ENCODE measurements around the gene HOXA3. TPM values are rescaled to one million over a fixed set of nuclear protein-coding genes. Genes with fewer than 3 reads are reported as not detected.

Gene HOXA3
- total and polyA plus RNA-seq, 10 of the 15 experiments (the other 5 are each of a cell fraction or from before 2014, with no cell fraction given), result 0.05 TPM; not detected in 9

DNA sequence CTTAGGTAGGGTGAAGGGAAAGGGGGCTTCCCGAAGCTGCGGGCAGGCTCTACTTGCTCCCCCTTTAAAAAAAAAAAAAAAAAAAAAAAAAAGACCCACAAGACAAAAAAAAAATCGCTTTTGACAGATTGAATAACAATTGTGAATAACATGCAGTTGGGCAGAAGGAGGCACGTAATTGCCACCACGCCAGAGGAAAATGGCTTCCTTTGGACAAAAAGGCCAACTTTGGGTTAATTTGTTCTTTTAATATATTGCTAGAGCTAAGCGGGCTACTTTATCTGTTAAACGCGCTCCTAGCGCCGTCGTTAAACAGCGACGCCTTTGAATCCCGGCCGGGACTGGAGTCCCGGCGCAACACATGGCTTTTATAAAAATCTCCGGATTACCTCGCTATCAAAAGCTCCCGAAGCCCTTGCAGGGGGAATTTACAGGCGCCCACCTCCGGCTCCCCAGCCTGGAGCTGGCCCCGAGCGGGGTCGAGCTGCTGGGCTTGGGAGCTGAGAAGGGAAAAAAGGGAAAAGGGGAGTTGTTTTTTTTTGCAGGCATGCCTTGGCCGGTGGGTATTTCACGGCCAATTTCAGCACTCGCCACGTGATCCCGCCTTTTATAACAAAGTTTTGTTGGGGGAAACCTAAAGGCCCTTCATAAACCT is 31.4 kb upstream of the HOXA3 start:
- Histone ChIP-seq H3K9ac (ENCODE audit: control insufficient read depth, insufficient read depth, low read length) (no peak overlapping the region), H3K9me3 (replicated peaks; ENCODE audit: control insufficient read depth, insufficient read depth, low read length) (no peaks in the 10 kb centered on the region; the same call in 2 of the 3 replicates), H3K79me2 (ENCODE audit: control insufficient read depth, insufficient read depth, low read length) (no peaks in the 10 kb centered on the region), H3K36me3 (ENCODE audit: control insufficient read depth in 2 of 2, insufficient read depth in 2 of 2, low read length in 1 of 2) (no peaks in the 10 kb centered on the region), H2AFZ (ENCODE audit: control insufficient read depth, low read depth, low read length) (no peak overlapping the region; the same call in 1 of the 2 replicates), H3K4me3 (no peak overlapping the region), H3K27ac (ENCODE audit: control insufficient read depth, insufficient read depth) (no peak overlapping the region), H3K4me2 (ENCODE audit: control insufficient read depth, insufficient read depth) (peak overlapping the region; percentile 22; the same call in 1 of the 2 replicates), H3K27me3 (replicated peaks in 1 of 2; ENCODE audit: control insufficient read depth in 2 of 2, insufficient read depth in 2 of 2, low read length in 1 of 2) (peaks cover 33 to 45% of the 10 kb centered on the region in 2 experiments), H3K4me1 (ENCODE audit: control insufficient read depth, insufficient read depth, low read length) (no peaks in the 10 kb centered on the region), H4K20me1 (ENCODE audit: control insufficient read depth, insufficient read depth) (no peaks in the 10 kb centered on the region)
- TF ChIP-seq, protein P1, sequence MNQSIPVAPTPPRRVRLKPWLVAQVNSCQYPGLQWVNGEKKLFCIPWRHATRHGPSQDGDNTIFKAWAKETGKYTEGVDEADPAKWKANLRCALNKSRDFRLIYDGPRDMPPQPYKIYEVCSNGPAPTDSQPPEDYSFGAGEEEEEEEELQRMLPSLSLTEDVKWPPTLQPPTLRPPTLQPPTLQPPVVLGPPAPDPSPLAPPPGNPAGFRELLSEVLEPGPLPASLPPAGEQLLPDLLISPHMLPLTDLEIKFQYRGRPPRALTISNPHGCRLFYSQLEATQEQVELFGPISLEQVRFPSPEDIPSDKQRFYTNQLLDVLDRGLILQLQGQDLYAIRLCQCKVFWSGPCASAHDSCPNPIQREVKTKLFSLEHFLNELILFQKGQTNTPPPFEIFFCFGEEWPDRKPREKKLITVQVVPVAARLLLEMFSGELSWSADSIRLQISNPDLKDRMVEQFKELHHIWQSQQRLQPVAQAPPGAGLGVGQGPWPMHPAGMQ (IDR thresholded peaks at IDR 0.05; ENCODE audit: borderline replicate concordance), result no peak
- TF ChIP-seq SMAD1 (IDR thresholded peaks at IDR 0.05; ENCODE audit: low read depth, partially characterized antibody) (no peak), SKIL (IDR thresholded peaks at IDR 0.05; ENCODE audit: low read depth, poor library complexity, severe bottlenecking) (no peak), ZSCAN29 (IDR thresholded peaks at IDR 0.05) (no peak), MTA3 (IDR thresholded peaks at IDR 0.05; ENCODE audit: borderline replicate concordance, low read length) (no peak)
- TF ChIP-seq, protein P2, sequence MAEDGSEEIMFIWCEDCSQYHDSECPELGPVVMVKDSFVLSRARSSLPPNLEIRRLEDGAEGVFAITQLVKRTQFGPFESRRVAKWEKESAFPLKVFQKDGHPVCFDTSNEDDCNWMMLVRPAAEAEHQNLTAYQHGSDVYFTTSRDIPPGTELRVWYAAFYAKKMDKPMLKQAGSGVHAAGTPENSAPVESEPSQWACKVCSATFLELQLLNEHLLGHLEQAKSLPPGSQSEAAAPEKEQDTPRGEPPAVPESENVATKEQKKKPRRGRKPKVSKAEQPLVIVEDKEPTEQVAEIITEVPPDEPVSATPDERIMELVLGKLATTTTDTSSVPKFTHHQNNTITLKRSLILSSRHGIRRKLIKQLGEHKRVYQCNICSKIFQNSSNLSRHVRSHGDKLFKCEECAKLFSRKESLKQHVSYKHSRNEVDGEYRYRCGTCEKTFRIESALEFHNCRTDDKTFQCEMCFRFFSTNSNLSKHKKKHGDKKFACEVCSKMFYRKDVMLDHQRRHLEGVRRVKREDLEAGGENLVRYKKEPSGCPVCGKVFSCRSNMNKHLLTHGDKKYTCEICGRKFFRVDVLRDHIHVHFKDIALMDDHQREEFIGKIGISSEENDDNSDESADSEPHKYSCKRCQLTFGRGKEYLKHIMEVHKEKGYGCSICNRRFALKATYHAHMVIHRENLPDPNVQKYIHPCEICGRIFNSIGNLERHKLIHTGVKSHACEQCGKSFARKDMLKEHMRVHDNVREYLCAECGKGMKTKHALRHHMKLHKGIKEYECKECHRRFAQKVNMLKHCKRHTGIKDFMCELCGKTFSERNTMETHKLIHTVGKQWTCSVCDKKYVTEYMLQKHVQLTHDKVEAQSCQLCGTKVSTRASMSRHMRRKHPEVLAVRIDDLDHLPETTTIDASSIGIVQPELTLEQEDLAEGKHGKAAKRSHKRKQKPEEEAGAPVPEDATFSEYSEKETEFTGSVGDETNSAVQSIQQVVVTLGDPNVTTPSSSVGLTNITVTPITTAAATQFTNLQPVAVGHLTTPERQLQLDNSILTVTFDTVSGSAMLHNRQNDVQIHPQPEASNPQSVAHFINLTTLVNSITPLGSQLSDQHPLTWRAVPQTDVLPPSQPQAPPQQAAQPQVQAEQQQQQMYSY (CRISPR knock-in tag; IDR thresholded peaks at IDR 0.05), result no peak
- in situ Hi-C loops (cut with MboI) (no loop called here), intact Hi-C loops (cut with micrococcal nuclease; ENCODE audit: unreplicated experiment) (no loop called here)
- ATAC-seq (no peak), DNase-seq (ENCODE audit: low read depth, low spot score) (no peak), FAIRE-seq (no peak)
- 33% methylated on average over 30 of the region's 30 CpGs for WGBS (ENCODE audit: insufficient coverage, insufficient replicate concordance, low lambda C conversion rate, missing lambda C conversion rate)
- ChIA-PET RAD21 (ENCODE audit: unreplicated experiment) (interaction anchor here (0.7 to 1.4 kb wide), 2 partner anchors 12 to 1820 kb away, joined by 3 to 4 read pairs; no protein-coding TSS in a partner anchor), CTCF (no interaction called here), SMC1A (ENCODE audit: uncharacterized antibody, unreplicated experiment) (no interaction called here), POLR2A (no interaction called here)
- no TSS peak for BruUV-seq (replicated peaks)

Data from GM12878 (cell line).